Activated CD8-positive, alpha-beta T cell treated with anti-CD3 and anti-CD28 coated beads, Interleukin-2, amount 10 ng/mL, durations not matched to agents 7 days and 5 days (primary cell): Measurements from ENCODE around the gene SLC15A1. TPM values are rescaled to one million over a fixed set of nuclear protein-coding genes. Genes with fewer than 3 reads are reported as not detected.
A peak's percentile ranks its signal among the peaks of the same experiment; 100 is the strongest.

Source experiments
- ATAC-seq: fragments of 150-1000 bp; cut with Tn5 transposase; one replicate; pipeline ENCODE4 v1.10.0; 2021; ENCODE audit warnings: moderate library complexity
- CTCF ChIA-PET: fragments of 350-600 bp; sonication (Branson Sonifier 250); formaldehyde crosslinking; loops from one replicate; lab custom pipeline; 2021; ENCODE audit warnings: antibody characterized with exemption; lab: Charles Lee
- POLR2A ChIA-PET: fragments of 350-600 bp; sonication (Branson Sonifier 250); formaldehyde crosslinking; loops from one replicate; lab custom pipeline; 2021; ENCODE audit warnings: antibody characterized with exemption; lab: Charles Lee
- DNase-seq: peaks from one replicate; pipeline ENCODE4 v3.0.0-alpha.2; 2020
- H3K27ac Mint-ChIP-seq: one replicate; pipeline ENCODE4 v1.8.0; 2021; ENCODE audit warnings: mild to moderate bottlenecking, mixed read lengths
- H3K27me3 Mint-ChIP-seq: one replicate; pipeline ENCODE4 v1.8.0; 2021; ENCODE audit warnings: low read depth, mixed read lengths
- H3K36me3 Mint-ChIP-seq: one replicate; pipeline ENCODE4 v1.8.0; 2021; ENCODE audit warnings: low read depth, mixed read lengths
- H3K4me1 Mint-ChIP-seq: one replicate; pipeline ENCODE4 v1.8.0; 2021; ENCODE audit warnings: low read depth, mixed read lengths
- H3K4me3 Mint-ChIP-seq: one replicate; pipeline ENCODE4 v1.8.0; 2021; ENCODE audit warnings: mild to moderate bottlenecking, mixed read lengths
- H3K9me3 Mint-ChIP-seq: one replicate; pipeline ENCODE4 v1.8.0; 2022; ENCODE audit warnings: mixed read lengths; ENCODE audit not compliant: insufficient read depth
- total RNA-seq, 2 experiments: library from RNA; stranded (reverse); gene quantifications; one replicate each; pipeline ENCODE4 v1.2.3, GENCODE V29; 2021

SLC15A1 gene
- total RNA-seq, 2 experiments from 2014 or later, result not detected

DNA sequence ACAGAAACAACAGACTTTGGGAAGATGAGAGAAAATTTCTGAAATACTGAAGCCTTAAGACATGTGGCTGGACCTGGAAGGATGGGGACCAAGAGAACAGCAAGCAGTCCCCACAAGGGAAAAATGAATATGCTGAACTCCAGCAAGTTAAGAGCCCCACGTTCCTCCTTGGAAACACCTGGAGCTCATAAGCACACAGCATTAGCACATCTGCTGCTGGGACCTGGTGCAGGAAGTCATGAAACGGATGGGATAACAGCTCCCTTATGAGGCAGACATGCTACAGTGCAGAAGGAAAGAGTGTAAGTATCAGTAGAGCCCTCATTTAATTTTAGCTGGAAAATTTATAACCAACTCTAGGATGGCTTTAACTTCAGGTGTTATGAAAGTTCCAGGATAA is 67.3 kb downstream of the SLC15A1 start:
- peaks cover 6% of the 10 kb centered on the region for H3K27me3 Mint-ChIP-seq
- H3K27ac Mint-ChIP-seq, result no peak overlapping the region
- DNase-seq, result no peak
- no peaks in the 10 kb centered on the region for H3K4me1 Mint-ChIP-seq
- ATAC-seq, result no peak
- CTCF ChIA-PET, result interaction anchor here (1.0 to 1.4 kb wide), 2 partner anchors 12 to 218 kb away, joined by 3 to 4 read pairs; no protein-coding TSS in a partner anchor
- POLR2A ChIA-PET, result no interaction called here
- H3K9me3 Mint-ChIP-seq, result no peaks in the 10 kb centered on the region
- H3K4me3 Mint-ChIP-seq, result no peak overlapping the region
- no peaks in the 10 kb centered on the region for H3K36me3 Mint-ChIP-seq

DNA sequence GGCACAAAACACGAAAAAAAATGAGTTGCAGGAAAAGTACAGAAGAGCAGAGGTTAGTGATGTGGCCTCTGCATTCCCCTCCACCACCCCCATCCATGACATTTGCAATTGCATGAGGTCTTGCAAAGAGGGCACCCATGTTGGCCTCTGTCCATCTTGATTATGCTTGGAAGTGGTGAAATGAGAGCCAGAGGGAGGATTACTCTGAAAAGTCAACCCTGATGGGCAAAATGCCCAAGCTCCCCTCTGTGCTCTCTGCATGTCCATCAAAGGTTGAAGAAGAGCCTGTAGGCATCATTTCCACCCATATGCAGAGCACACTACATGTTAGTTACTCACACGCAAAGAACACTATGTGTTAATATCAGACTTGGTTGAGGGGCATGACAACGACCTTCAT is 71.4 kb downstream of the SLC15A1 start:
- peaks cover under 1% of the 10 kb centered on the region for H3K27me3 Mint-ChIP-seq

GRCh38 chr13:98678741-98679140 is 73.7 kb downstream of the SLC15A1 start:
- Mint-ChIP-seq H3K4me1 (no peaks in the 10 kb centered on the region), H3K4me3 (no peak overlapping the region), H3K27ac (no peak overlapping the region), H3K9me3 (no peaks in the 10 kb centered on the region), H3K36me3 (no peaks in the 10 kb centered on the region), H3K27me3 (peaks cover 3% of the 10 kb centered on the region)
- DNase-seq (no peak), ATAC-seq (no peak)
- ChIA-PET CTCF (no interaction called here), POLR2A (no interaction called here)

More for the DNA sequence above, 71.4 kb downstream of the SLC15A1 start:
- ATAC-seq (no peak), DNase-seq (no peak)
- no peaks in the 10 kb centered on the region for H3K36me3 Mint-ChIP-seq
- H3K4me1 Mint-ChIP-seq, result no peaks in the 10 kb centered on the region
- H3K4me3 Mint-ChIP-seq, result no peak overlapping the region
- ChIA-PET CTCF (no interaction called here), POLR2A (no interaction called here)
- no peaks in the 10 kb centered on the region for H3K9me3 Mint-ChIP-seq
- no peak overlapping the region for H3K27ac Mint-ChIP-seq

- H3K27ac Mint-ChIP-seq, result no peak overlapping the region
- POLR2A ChIA-PET, result no interaction called here
- H3K4me3 Mint-ChIP-seq, result no peak overlapping the region
- H3K27me3 Mint-ChIP-seq, result peaks cover 3% of the 10 kb centered on the region
- H3K36me3 Mint-ChIP-seq, result no peaks in the 10 kb centered on the region
- H3K9me3 Mint-ChIP-seq, result no peaks in the 10 kb centered on the region
- ATAC-seq (no peak), DNase-seq (no peak)
- CTCF ChIA-PET, result no interaction called here
- peaks cover 3% of the 10 kb centered on the region for H3K4me1 Mint-ChIP-seq
Measured at GRCh38 chr13:98677398-98677797, 75.1 kb downstream of the SLC15A1 start.

- no peak for DNase-seq
- Mint-ChIP-seq H3K27ac (no peak overlapping the region), H3K9me3 (no peaks in the 10 kb centered on the region), H3K4me3 (no peak overlapping the region), H3K27me3 (peaks cover 3% of the 10 kb centered on the region), H3K4me1 (peaks cover 3% of the 10 kb centered on the region), H3K36me3 (no peaks in the 10 kb centered on the region)
- ATAC-seq, result no peak
- POLR2A ChIA-PET, result no interaction called here
- CTCF ChIA-PET, result no interaction called here
Measured at GRCh38 chr13:98676239-98676638, 76.2 kb downstream of the SLC15A1 start.

- Mint-ChIP-seq H3K4me1 (peaks cover 3% of the 10 kb centered on the region), H3K27ac (no peak overlapping the region), H3K9me3 (no peaks in the 10 kb centered on the region), H3K36me3 (no peaks in the 10 kb centered on the region), H3K4me3 (no peak overlapping the region), H3K27me3 (peaks cover 3% of the 10 kb centered on the region)
- ChIA-PET POLR2A (no interaction called here), CTCF (no interaction called here)
- no peak for DNase-seq
- no peak for ATAC-seq
Measured at GRCh38 chr13:98675837-98676236, 76.6 kb downstream of the SLC15A1 start.

GRCh38 chr13:98675066-98675465 is 77.4 kb downstream of the SLC15A1 start:
- POLR2A ChIA-PET, result no interaction called here
- Mint-ChIP-seq H3K36me3 (no peaks in the 10 kb centered on the region), H3K27me3 (peaks cover 6% of the 10 kb centered on the region), H3K4me3 (no peak overlapping the region), H3K27ac (no peak overlapping the region), H3K9me3 (no peaks in the 10 kb centered on the region), H3K4me1 (peaks cover 3% of the 10 kb centered on the region)
- no peak for ATAC-seq
- no peak for DNase-seq
- CTCF ChIA-PET, result interaction anchor here (4.9 kb wide), 1 partner anchor 230 kb away, joined by 28 read pairs; no protein-coding TSS in a partner anchor

GRCh38 chr13:98672947-98673613 is 79.4 kb downstream of the SLC15A1 start:
- Mint-ChIP-seq H3K36me3 (no peaks in the 10 kb centered on the region), H3K27ac (no peak overlapping the region), H3K4me1 (peaks cover 3% of the 10 kb centered on the region), H3K9me3 (no peaks in the 10 kb centered on the region), H3K4me3 (no peak overlapping the region), H3K27me3 (peaks cover 8% of the 10 kb centered on the region)
- peak; percentile 66 for DNase-seq
- POLR2A ChIA-PET, result no interaction called here
- ATAC-seq, result peak; percentile 74
- CTCF ChIA-PET, result interaction anchor here (0.6 to 4.9 kb wide), 14 partner anchors 11 to 1391 kb away, joined by 3 to 28 read pairs (median 4); no protein-coding TSS in a partner anchor

GRCh38 chr13:98668155-98668554 is 84.3 kb downstream of the SLC15A1 start:
- DNase-seq (no peak), ATAC-seq (no peak)
- H3K9me3 Mint-ChIP-seq, result no peaks in the 10 kb centered on the region
- peaks cover 18% of the 10 kb centered on the region for H3K27me3 Mint-ChIP-seq
- no peaks in the 10 kb centered on the region for H3K36me3 Mint-ChIP-seq
- no peak overlapping the region for H3K27ac Mint-ChIP-seq
- H3K4me1 Mint-ChIP-seq, result peaks cover 4% of the 10 kb centered on the region
- H3K4me3 Mint-ChIP-seq, result no peak overlapping the region
- CTCF ChIA-PET, result interaction anchor here (0.8 kb wide), 1 partner anchor 211 kb away, joined by 3 read pairs; no protein-coding TSS in a partner anchor
- POLR2A ChIA-PET, result no interaction called here

DNA sequence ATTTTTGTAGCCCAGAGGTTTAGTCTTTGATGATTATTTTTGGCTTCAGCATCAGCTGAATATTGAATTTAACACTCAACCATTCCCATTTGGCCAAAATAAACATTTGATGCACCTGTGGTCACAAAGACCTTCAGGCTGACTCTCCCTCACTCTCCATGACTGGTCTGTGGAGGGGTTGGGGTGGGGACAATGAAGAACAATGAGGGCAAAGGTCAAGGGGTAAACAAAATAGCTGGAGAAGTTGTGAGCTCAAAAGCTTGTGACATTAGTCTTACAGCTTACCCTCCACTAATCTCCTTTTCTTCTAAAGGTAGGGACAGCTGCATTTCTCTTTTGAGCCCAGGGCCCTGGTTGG is 86.9 kb downstream of the SLC15A1 start:
- ATAC-seq (no peak), DNase-seq (no peak)
- Mint-ChIP-seq H3K36me3 (no peaks in the 10 kb centered on the region), H3K4me1 (peaks cover 2% of the 10 kb centered on the region), H3K27ac (no peak overlapping the region), H3K4me3 (no peak overlapping the region), H3K27me3 (peaks cover 18% of the 10 kb centered on the region), H3K9me3 (no peaks in the 10 kb centered on the region)
- ChIA-PET POLR2A (no interaction called here), CTCF (interaction anchor here (1.3 to 2.1 kb wide), 3 partner anchors 12 to 220 kb away, joined by 4 to 11 read pairs (median 7); no protein-coding TSS in a partner anchor)

- CTCF ChIA-PET, result interaction anchor here (0.6 to 2.1 kb wide), 3 partner anchors 11 to 220 kb away, joined by 3 to 11 read pairs (median 4); no protein-coding TSS in a partner anchor
- Mint-ChIP-seq H3K27ac (no peak overlapping the region), H3K9me3 (no peaks in the 10 kb centered on the region), H3K27me3 (peaks cover 15% of the 10 kb centered on the region), H3K4me3 (no peak overlapping the region), H3K4me1 (peaks cover 2% of the 10 kb centered on the region), H3K36me3 (no peaks in the 10 kb centered on the region)
- POLR2A ChIA-PET, result no interaction called here
- ATAC-seq, result no peak
- no peak for DNase-seq
Measured at GRCh38 chr13:98664924-98665637, 87.4 kb downstream of the SLC15A1 start.

- peaks cover 15% of the 10 kb centered on the region for H3K27me3 Mint-ChIP-seq
- ChIA-PET CTCF (interaction anchor here (0.6 to 2.1 kb wide), 3 partner anchors 11 to 219 kb away, joined by 3 to 11 read pairs (median 4); no protein-coding TSS in a partner anchor), POLR2A (no interaction called here)
- peaks cover 2% of the 10 kb centered on the region for H3K4me1 Mint-ChIP-seq
- H3K36me3 Mint-ChIP-seq, result no peaks in the 10 kb centered on the region
- no peak for DNase-seq
- H3K27ac Mint-ChIP-seq, result no peak overlapping the region
- no peak for ATAC-seq
- no peaks in the 10 kb centered on the region for H3K9me3 Mint-ChIP-seq
- no peak overlapping the region for H3K4me3 Mint-ChIP-seq
Measured at GRCh38 chr13:98664510-98664909, 88.0 kb downstream of the SLC15A1 start.
